PC-9 (cell line): Measurements from ENCODE around the gene PIK3C3. TPM values are rescaled to one million over a fixed set of nuclear protein-coding genes. Genes with fewer than 3 reads are reported as not detected.
"Not testable (repeated sequence)": the region's sequence is repeated elsewhere in the genome, so short reads cannot be mapped to it uniquely, and the experiment has no call there.

Source experiments
- BruUV-seq: library from RNA; stranded (reverse); fragments of 400-500 nt; replicated peaks from 2 replicates; lab custom pipeline; 2021; lab: Mats Ljungman, UMichigan
- CTCF ChIA-PET: fragments of 300-600 bp; sonication (Branson Sonifier 250); formaldehyde crosslinking; loops from one replicate; lab custom pipeline; 2022; ENCODE audit warnings: antibody characterized with exemption; lab: Charles Lee
- POLR2A ChIA-PET: fragments of 300-600 bp; sonication (Branson Sonifier 250); formaldehyde crosslinking; loops from one replicate; lab custom pipeline; 2022; ENCODE audit warnings: antibody characterized with exemption; ENCODE audit not compliant: unreplicated experiment; lab: Charles Lee
- DNase-seq, 2 experiments: peaks; one replicate each; pipeline versions ENCODE4 v3.0.0 to v3.0.0-alpha.2; 2015 to 2022; ENCODE audit warnings: mixed read lengths in 1 of 2
- H2AFZ ChIP-seq: fragments of 200-600 bp; sonication (generic); 2 replicates; pipeline ENCODE4 v1.8.1; 2017; ENCODE audit warnings: antibody characterized with exemption
- H3F3A ChIP-seq: fragments of 200-600 bp; sonication (generic); 2 replicates; pipeline ENCODE4 v1.8.1; 2017; ENCODE audit warnings: antibody characterized with exemption, mild to moderate bottlenecking, low read depth; ENCODE audit not compliant: insufficient read depth
- H3K27ac ChIP-seq: fragments of 200-600 bp; sonication (generic); 2 replicates; pipeline ENCODE4 v1.6.1; 2016; ENCODE audit warnings: mixed run types
- H3K27me3 ChIP-seq: fragments of 200-600 bp; sonication (generic); 2 replicates; pipeline ENCODE4 v1.6.1; 2016; ENCODE audit warnings: low read depth, mixed run types; ENCODE audit not compliant: insufficient read depth
- H3K36me3 ChIP-seq: fragments of 200-600 bp; sonication (generic); 2 replicates; pipeline ENCODE4 v1.6.1; 2016; ENCODE audit warnings: low read depth, mixed run types
- H3K4me1 ChIP-seq: fragments of 200-600 bp; sonication (generic); replicated peaks from 2 replicates; pipeline ENCODE4 v1.6.1; 2016; ENCODE audit warnings: mixed run types; ENCODE audit not compliant: insufficient read depth
- H3K4me2 ChIP-seq: fragments of 200-600 bp; sonication (generic); 2 replicates; pipeline ENCODE4 v1.6.1; 2017; ENCODE audit warnings: mixed run types
- H3K4me3 ChIP-seq: fragments of 200-600 bp; sonication (generic); 2 replicates; pipeline ENCODE4 v1.6.1; 2016; ENCODE audit warnings: mixed run types
- H3K79me2 ChIP-seq: fragments of 200-600 bp; sonication (generic); 2 replicates; pipeline ENCODE4 v1.6.1; 2017; ENCODE audit warnings: low read depth, mixed run types
- H3K9me2 ChIP-seq: fragments of 200-600 bp; sonication (generic); 2 replicates; pipeline ENCODE4 v1.8.1; 2017; ENCODE audit warnings: mild to moderate bottlenecking; ENCODE audit not compliant: insufficient read depth
- H3K9me3 ChIP-seq: fragments of 200-600 bp; sonication (generic); 2 replicates; pipeline ENCODE4 v1.8.1; 2016; ENCODE audit warnings: low read depth; ENCODE audit not compliant: insufficient read depth
- H4K20me1 ChIP-seq: fragments of 200-600 bp; sonication (generic); 2 replicates; pipeline ENCODE4 v1.8.1; 2017; ENCODE audit not compliant: insufficient read depth
- CTCF ChIP-seq: fragments of 200-600 bp; sonication (generic); conservative IDR thresholded peaks from 2 replicates; pipeline ENCODE4 v1.6.1; 2017; ENCODE audit warnings: mixed run types, antibody characterized with exemption, mild to moderate bottlenecking, moderate library complexity
- EZH2 ChIP-seq: fragments of 200-600 bp; sonication (generic); IDR thresholded peaks from 2 replicates; pipeline ENCODE4 v1.8.0; 2017; ENCODE audit warnings: antibody characterized with exemption, low read depth
- intact Hi-C: fragments of 100-400 bp; cut with micrococcal nuclease; formaldehyde crosslinking; loops from one replicate; pipeline ENCODE4 v1.10.0; 2022; ENCODE audit not compliant: unreplicated experiment
- total RNA-seq: library from RNA; stranded (reverse); gene quantifications from 2 replicates; pipeline ENCODE4 v1.2.3, GENCODE V29; 2021

Gene PIK3C3
- total RNA-seq, 1 experiment from 2014 or later: 31.4 TPM

- TF ChIP-seq EZH2: no peak
- no peak for TF ChIP-seq CTCF
- CTCF ChIA-PET: interaction anchor here (0.7 kb wide), 1 partner anchor 1483 kb away, joined by 5 read pairs; no protein-coding TSS in a partner anchor
- POLR2A ChIA-PET: no interaction called here
These were observed 152.3 kb downstream of the PIK3C3 start for GRCh38 chr18:42107287-42107686.

GRCh38 chr18:42107691-42108450 lies 152.8 kb downstream of the PIK3C3 start:
- H3F3A ChIP-seq: no peaks in the 10 kb centered on the region
- no peaks in the 10 kb centered on the region for H3K36me3 ChIP-seq
- no peak overlapping the region for H3K4me2 ChIP-seq
- no TSS peak for BruUV-seq
- no peak overlapping the region for H2AFZ ChIP-seq
- no peak overlapping the region for H3K4me3 ChIP-seq
- H3K4me1 ChIP-seq: no peaks in the 10 kb centered on the region
- no peak for DNase-seq
- POLR2A ChIA-PET: no interaction called here
- H3K9me2 ChIP-seq: no peaks in the 10 kb centered on the region
- no peaks in the 10 kb centered on the region for H4K20me1 ChIP-seq
- H3K9me3 ChIP-seq: no peaks in the 10 kb centered on the region
- no peaks in the 10 kb centered on the region for H3K79me2 ChIP-seq
- no peaks in the 10 kb centered on the region for H3K27me3 ChIP-seq
- intact Hi-C loops: no loop called here
- CTCF ChIA-PET: no interaction called here
- no peak for TF ChIP-seq EZH2
- no peak for TF ChIP-seq CTCF
- no peak overlapping the region for H3K27ac ChIP-seq

More at GRCh38 chr18:42107287-42107686, 152.3 kb downstream of the PIK3C3 start:
- H3K27me3 ChIP-seq: no peaks in the 10 kb centered on the region
- H3K4me3 ChIP-seq: no peak overlapping the region
- no peaks in the 10 kb centered on the region for H3K36me3 ChIP-seq
- H4K20me1 ChIP-seq: no peaks in the 10 kb centered on the region
- DNase-seq: no peak
- H3F3A ChIP-seq: no peaks in the 10 kb centered on the region
- no peaks in the 10 kb centered on the region for H3K9me3 ChIP-seq
- BruUV-seq: no TSS peak
- no peak overlapping the region for H3K4me2 ChIP-seq
- intact Hi-C loops: no loop called here
- no peak overlapping the region for H3K27ac ChIP-seq
- no peaks in the 10 kb centered on the region for H3K4me1 ChIP-seq
- no peak overlapping the region for H2AFZ ChIP-seq
- no peaks in the 10 kb centered on the region for H3K79me2 ChIP-seq
- no peaks in the 10 kb centered on the region for H3K9me2 ChIP-seq

GRCh38 chr18:42112147-42112546 lies 157.1 kb downstream of the PIK3C3 start:
- H3K36me3 ChIP-seq, H3K79me2 ChIP-seq, POLR2A ChIA-PET, H3K27ac ChIP-seq, H3K9me2 ChIP-seq, H3K27me3 ChIP-seq, CTCF ChIA-PET, DNase-seq, H3K4me3 ChIP-seq, H3K9me3 ChIP-seq, H3K4me2 ChIP-seq, H4K20me1 ChIP-seq, BruUV-seq, H3K4me1 ChIP-seq, H2AFZ ChIP-seq, H3F3A ChIP-seq: not testable (repeated sequence)
- intact Hi-C loops: loop anchor here (5.0 kb wide), 1 partner anchor 1475 kb away; no protein-coding TSS in a partner anchor
